GM21390 (cell line): Measurements from ENCODE around the gene PRG2.

Experiments
- ATAC-seq: cut with Tn5 transposase; IDR thresholded peaks from one replicate; pipeline ENCODE4 v1.9.1; 2021; ENCODE audit not compliant: unreplicated experiment

The PRG2 gene, protein sequence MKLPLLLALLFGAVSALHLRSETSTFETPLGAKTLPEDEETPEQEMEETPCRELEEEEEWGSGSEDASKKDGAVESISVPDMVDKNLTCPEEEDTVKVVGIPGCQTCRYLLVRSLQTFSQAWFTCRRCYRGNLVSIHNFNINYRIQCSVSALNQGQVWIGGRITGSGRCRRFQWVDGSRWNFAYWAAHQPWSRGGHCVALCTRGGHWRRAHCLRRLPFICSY

DNA sequence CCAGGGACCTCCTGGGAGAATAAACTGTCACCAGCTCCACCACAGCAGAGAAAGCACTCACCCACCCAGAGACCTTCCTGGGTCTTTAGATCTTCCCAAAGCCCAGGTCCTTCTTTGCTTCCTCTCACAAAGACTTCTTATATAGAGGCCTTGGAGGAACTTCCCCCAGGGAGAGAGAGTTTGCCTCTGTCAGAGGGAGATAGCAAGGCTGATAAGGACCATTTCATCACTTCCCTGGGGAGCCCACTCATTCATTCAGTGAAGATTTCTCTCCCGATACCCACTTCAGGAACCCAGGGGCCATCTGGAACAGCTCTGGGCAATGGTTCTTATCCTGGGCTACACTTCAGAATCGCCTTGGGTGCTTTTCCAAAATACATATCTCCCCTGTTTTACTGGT lies at the start of gene PRG2:
Gene PRG2 (minus strand): TSS at position 116 of the 400 bp plus-strand sequence. CDS start 706 bp downstream, outside the sequence.
- no peak for ATAC-seq

GRCh38 chr11:57439786-57440185 lies 49.3 kb upstream of the PRG2 start:
- ATAC-seq, result no peak

DNA sequence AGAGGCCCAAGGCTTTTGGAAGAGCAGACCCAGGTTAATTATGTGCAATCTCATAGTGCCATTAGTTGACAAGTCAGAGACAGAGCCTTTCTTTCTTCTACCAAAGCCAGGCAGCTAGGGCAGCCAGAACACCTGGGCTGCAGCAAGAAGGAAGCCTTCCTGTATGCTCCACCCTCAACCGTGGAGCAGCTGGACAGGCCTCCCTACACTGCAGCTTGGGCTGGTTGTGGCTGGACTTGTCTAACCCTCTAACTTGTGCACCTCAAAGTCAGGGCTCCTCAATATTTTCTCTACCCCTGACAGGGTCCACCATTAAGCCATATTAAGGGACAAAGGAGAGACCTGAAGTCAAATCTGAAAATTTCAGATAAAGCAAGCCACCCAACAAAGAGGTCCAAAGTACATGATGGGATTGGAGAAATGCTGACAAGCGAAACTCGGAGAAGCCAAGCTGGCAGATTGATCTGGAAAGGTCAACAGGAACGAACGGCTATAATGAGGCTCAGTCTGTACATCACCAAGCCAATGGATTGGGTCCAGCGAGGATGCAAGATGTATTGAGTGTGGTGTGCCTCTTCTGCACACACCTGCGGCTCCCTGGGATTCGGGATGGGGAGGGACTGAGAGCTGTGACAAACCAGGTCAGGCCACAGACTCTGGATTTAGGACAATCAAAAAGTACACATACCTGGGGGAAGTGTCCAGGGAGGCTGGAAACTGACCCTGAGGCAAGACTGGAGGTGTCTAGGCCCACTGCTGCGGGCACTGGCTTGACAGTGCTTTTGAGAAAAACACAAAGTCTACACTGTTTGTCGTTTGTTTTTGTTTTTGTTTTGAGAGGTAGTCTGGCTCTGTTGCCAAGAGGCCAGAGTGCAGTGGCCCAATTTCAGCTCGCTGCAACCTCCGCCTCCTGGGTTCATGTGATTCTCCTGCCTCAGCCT lies 48.2 kb upstream of the PRG2 start:
- no peak for ATAC-seq

- no peak for ATAC-seq
Observed at GRCh38 chr11:57436031-57436430, 45.6 kb upstream of the PRG2 start.

DNA sequence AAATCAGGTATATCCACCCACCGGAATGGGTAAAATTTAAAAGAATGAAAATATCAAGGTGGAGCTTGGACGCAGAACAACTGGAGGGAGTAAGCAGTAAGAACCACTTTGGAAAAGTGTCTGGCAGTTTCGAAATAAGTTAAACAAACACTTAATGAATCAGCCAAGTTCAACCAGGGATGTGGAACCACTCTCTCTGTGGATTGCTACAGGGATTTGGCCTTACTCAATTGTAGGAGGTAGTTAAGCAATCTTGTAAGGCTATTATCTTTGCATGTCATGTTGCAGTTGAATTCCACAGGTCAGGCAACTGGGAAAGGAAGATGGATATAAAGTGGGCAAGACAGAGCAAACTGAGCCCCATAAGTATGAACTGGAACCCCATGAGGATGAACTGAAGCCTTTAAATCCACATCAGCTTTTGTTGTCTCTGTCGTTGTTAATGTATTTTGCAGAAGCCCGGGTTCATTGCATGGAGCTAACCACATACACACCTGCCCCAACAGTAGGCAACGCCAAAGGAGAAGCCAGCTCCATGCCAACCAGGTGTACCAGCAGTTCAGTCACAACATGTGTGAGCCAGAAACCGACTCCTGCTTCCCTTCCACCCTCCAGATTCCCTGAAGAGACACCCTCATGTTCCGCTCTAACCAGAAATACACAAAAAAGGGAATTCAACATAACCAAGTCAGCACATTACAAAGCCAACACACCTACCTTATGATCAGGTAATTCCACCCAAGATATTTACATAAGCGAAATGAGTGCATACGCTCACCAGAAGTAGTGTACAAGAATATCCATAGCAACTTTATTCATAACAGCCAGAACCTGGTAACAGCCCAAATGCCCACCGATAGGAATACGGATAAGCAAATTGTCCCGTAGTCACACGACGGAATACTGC lies 44.4 kb upstream of the PRG2 start:
- ATAC-seq, result no peak

GRCh38 chr11:57432714-57433163 lies 42.3 kb upstream of the PRG2 start:
- ATAC-seq, result no peak

DNA sequence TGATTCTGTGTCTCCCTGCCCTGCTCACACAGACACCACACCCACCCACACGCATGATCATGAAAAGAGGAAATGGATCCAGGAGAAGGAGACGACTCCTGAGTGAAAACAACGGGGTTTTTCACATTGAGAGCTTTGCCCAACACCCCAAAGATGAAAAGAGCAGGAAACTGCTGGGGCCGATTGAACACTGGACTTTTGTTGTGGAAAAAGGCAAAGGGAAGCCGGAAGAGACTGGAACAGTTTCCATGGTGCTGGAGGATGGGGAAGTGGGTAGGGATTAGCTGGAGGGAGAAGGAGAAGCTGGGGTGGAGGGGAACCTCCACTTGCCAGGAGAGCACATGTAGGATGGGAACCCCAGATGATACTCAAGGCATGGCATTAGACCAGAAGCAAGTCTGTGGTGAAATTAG lies 41.7 kb upstream of the PRG2 start:
- no peak for ATAC-seq

DNA sequence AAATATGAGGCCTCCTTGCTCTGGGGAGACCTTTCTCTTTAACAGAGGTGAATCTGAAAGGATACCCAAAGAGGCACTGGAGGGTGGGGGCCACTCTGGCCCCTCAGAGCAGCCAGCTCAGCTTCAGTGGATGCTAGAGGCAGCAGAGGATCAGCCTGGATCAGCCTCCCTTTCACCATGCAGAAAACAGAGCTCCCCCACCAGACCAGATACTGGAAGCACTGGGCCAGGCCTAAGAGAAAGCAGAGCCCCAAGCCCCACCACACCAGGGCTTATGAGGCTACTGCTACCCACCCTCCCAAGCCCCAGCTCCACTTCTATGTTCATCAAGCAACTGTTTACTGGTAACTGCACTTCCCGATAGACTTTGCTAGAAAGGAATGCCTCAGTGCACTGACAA lies 40.5 kb upstream of the PRG2 start:
- no peak for ATAC-seq

- ATAC-seq, result no peak
Observed at GRCh38 chr11:57429946-57430345, 39.5 kb upstream of the PRG2 start.

- ATAC-seq, result no peak
Observed at GRCh38 chr11:57428643-57429042, 38.2 kb upstream of the PRG2 start.

GRCh38 chr11:57427727-57428082 lies 37.3 kb upstream of the PRG2 start:
- no peak for ATAC-seq

DNA sequence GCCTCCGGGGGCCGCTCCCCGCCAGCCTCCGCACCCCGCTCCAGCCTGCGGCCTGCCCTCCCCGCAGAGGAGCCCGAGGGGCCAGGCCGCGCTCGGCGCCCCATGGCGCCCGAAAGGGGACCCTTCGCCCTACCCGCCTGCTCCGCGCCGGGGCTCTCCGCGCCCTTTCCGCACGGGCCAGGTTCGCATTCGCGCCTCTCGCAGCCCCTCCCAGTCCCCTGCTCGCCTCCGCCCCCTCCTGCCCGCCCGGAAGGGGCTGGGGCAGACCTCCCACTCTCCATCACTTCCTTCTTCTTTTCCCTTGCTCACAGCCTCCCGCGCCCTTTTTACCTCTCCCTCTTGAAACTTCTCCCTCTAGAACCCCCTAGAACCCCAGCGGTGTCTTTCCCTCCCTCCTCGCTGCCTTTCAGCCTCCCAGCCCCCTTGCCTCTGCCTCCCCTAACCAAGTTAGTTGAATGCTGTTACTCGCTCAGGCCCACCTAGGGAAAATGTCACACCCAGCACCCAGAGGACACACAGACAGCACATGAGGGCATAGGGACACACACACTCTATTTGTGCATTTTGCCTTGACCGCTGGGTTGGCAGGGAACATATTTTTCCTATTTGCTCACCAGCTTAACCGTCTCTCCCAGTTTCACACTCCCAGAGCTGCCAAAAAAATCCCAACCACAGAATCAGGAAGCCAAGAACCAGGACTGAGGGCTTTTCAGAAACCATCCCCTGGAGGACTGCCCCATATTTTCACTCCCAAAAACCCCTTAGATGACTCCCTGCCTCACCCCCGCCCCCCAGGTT lies 36.7 kb upstream of the PRG2 start, which contains the start of gene SLC43A3:
Gene SLC43A3 (minus strand): TSS at position 193 of the 798 bp plus-strand sequence. CDS start 949 bp downstream, outside the sequence.
- peak; percentile 58 for ATAC-seq

- no peak for ATAC-seq
Observed at GRCh38 chr11:57426439-57426928, 36.0 kb upstream of the PRG2 start.

- no peak for ATAC-seq
Observed at GRCh38 chr11:57425565-57426438, 35.4 kb upstream of the PRG2 start.

GRCh38 chr11:57424792-57425564 lies 34.5 kb upstream of the PRG2 start:
- peak; percentile 89 for ATAC-seq

DNA sequence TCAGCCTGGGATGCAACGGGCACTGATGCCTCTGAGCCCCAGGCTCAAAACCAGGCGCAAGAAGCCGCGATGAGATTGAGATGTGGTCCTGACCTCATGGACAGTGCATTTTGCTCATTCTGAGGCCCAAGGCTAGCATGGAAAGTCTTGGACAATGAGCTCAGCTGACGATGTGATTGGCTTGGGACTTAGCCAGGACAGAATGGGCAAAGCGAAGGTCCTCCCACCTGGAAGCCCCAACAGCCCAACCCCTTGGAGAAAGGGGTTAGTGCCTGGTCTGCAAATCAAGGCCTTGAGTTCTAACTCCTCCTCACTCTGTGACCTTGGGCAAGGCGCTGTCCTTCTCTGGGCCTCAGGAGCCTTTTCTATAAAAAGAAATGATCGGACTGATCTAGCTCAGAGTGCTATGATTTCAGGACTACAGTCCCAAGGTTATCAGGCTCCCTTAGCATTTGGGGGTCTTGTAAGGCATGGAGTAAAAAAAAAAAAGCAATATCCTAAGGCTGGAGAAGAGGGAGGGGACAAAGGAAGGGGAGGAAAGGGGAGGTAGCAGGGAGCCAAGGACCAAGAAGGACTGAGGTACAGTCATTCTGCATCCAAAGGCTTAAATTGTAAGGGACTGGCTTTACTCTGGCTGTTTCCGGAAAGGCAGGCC lies 33.8 kb upstream of the PRG2 start:
- ATAC-seq, result no peak

DNA sequence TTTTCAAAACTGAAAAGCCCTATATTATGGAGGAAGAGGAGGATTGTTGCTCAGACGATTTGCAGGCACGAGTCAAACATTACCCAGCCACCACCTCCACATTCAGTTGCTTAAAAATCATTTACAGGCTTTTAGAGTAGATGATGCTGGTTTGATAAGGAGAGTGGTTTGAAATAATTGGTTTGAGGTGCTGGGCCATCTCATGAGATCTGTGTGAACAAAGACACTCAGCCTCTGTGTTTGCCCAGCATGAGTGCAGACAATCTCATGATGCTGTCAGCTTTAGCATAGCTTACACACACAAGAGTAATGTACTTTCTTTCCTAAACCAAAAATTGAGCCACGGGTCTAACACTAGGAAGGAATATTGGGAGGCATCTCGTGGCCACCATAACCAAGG lies 32.2 kb upstream of the PRG2 start:
- ATAC-seq, result no peak

DNA sequence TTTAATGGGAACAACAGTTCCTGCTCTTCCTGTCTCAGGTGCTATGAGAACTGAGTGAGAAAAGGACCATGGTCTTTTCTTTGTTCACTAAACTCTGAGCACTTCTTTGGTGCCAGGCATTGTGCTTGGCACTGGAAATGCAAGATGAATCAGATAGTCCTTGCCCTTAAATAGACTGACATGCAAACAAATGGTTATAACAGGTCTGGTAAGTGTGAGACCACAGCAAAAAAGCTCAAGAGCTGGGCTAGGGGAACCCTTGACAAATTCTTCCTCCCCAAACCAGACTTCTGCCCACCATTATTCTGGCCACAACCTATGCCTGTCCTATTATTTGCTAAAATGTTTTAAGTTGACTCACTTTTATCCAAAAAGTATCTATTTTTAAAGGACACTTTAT lies 31.4 kb upstream of the PRG2 start:
- no peak for ATAC-seq
